ENCODE measurements around the gene LRP5.
"Not testable (repeated sequence)": the region's sequence is repeated elsewhere in the genome, so short reads cannot be mapped to it uniquely, and the experiment has no call there.

LRP5 gene

DNA sequence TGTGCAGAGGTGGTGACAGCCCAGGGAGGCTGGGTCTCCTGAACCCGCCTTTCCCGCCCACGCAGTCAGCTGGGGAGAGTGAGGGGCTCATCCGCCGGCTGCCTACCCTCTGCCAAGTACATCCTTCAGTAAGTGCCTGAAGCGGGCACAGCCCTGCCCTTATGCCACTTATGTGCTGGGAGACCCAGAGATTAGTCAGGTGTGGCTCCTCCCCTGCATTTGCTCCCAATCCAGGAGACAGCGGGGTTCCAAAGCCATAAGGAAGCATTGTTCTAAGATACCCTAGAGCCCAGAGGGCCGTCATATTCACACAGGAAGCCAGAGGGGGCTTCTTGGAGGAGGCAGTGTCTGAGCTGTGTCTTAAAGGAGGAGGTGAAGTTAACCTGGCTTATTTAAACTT lies 142.4 kb downstream of the LRP5 start:
- no peak overlapping the region for H3K4me3 ChIP-seq (ENCODE audit: low read depth, low read length)
- TF ChIP-seq, protein P1, sequence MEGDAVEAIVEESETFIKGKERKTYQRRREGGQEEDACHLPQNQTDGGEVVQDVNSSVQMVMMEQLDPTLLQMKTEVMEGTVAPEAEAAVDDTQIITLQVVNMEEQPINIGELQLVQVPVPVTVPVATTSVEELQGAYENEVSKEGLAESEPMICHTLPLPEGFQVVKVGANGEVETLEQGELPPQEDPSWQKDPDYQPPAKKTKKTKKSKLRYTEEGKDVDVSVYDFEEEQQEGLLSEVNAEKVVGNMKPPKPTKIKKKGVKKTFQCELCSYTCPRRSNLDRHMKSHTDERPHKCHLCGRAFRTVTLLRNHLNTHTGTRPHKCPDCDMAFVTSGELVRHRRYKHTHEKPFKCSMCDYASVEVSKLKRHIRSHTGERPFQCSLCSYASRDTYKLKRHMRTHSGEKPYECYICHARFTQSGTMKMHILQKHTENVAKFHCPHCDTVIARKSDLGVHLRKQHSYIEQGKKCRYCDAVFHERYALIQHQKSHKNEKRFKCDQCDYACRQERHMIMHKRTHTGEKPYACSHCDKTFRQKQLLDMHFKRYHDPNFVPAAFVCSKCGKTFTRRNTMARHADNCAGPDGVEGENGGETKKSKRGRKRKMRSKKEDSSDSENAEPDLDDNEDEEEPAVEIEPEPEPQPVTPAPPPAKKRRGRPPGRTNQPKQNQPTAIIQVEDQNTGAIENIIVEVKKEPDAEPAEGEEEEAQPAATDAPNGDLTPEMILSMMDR (IDR thresholded peaks at IDR 0.05; ENCODE audit: low read depth, low read length), result no peak
- TF ChIP-seq MYC (IDR thresholded peaks at IDR 0.05; ENCODE audit: low read depth, low read length) (no peak), POLR2A (IDR thresholded peaks at IDR 0.05; ENCODE audit: extremely low read depth, insufficient read length) (no peak)
- TF ChIP-seq, protein P2, sequence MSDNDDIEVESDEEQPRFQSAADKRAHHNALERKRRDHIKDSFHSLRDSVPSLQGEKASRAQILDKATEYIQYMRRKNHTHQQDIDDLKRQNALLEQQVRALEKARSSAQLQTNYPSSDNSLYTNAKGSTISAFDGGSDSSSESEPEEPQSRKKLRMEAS (IDR thresholded peaks at IDR 0.05; ENCODE audit: low read depth, low read length), result no peak
- DNase-seq (ENCODE audit: low read depth), result no peak

DNA sequence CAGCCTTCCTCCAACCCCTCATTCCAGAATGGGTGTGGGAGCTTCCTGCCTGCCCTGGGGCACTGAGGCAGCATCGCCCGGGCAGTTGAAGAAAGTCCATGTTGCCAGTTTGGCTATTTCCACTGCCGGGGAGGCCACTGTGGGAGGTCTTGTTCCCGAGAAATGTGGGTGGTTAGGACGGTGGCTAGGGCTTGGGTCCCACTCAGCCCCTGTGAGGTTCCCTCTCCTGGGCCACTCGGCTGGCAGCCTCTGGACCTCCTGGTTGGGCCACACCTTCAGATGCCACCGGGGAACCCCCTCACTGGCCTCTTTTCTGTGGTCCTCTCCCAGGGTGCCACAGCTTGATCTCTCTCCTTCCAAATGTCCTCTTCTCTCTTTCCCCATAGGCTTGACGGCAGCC lies 143.1 kb downstream of the LRP5 start:
- no peak overlapping the region for H3K4me3 ChIP-seq (ENCODE audit: low read depth, low read length)
- DNase-seq (ENCODE audit: low read depth), result no peak
- TF ChIP-seq POLR2A (IDR thresholded peaks at IDR 0.05; ENCODE audit: extremely low read depth, insufficient read length), result no peak
- no peak for TF ChIP-seq MYC (IDR thresholded peaks at IDR 0.05; ENCODE audit: low read depth, low read length)
- TF ChIP-seq, protein P2 (IDR thresholded peaks at IDR 0.05; ENCODE audit: low read depth, low read length), result no peak
- TF ChIP-seq, protein P1 (IDR thresholded peaks at IDR 0.05; ENCODE audit: low read depth, low read length), result no peak

DNA sequence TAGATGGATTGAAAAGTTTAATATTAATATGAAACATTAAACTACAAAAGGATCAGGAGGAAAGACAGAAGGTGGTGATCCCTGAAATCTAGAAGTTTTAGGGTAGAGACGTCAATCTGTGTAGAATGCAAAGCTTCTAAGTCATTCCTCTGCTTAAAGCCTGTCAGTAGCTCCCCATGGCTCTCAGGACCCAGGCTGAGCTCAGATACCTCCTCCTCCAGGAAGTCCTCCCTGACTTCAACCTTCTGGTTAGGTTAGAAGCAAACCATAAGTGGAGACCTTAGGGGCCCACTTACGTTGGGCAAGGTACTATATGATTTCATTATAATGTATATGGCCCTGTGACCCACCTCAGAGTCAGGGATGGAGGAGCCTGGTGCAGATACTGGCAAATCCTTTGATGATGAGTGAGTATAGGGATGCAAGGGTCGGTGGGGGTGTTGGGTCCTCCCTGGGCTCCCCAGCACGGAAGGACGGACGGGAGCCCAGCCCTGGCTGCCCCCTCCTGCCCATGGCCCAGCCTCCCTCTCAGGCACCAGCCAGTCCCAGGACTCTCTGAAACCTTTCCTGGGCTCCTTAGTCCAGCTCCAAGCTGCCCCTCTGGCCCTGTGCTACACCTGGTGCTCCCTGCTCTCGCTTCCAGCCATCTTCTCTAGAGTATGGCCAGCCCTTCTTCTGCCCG lies 145.0 kb downstream of the LRP5 start:
- TF ChIP-seq, protein P2 (IDR thresholded peaks at IDR 0.05; ENCODE audit: low read depth, low read length), result no peak
- TF ChIP-seq MYC (IDR thresholded peaks at IDR 0.05; ENCODE audit: low read depth, low read length) (no peak), POLR2A (IDR thresholded peaks at IDR 0.05; ENCODE audit: extremely low read depth, insufficient read length) (no peak)
- TF ChIP-seq, protein P1 (IDR thresholded peaks at IDR 0.05; ENCODE audit: low read depth, low read length), result no peak
- DNase-seq (ENCODE audit: low read depth), result no peak
- no peak overlapping the region for H3K4me3 ChIP-seq (ENCODE audit: low read depth, low read length)

DNA sequence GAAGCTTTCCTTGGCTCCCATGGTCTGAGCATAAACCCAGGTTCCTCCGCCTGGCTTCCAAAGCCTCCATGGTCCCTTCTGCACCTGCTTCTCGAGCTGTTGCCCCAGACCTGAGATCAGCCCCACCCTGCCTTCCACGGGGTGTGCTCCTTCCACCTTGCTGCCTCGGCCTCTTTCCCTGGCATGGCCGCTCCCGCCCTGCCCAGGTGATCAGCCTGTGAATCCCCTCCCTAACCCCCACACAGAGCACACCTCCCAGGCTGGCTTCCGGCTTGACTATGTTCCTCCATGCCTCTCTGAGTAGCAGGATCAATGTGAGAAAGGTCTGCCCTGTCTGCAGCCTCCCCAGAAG lies 145.5 kb downstream of the LRP5 start:
- no peak overlapping the region for H3K4me3 ChIP-seq (ENCODE audit: low read depth, low read length)
- TF ChIP-seq POLR2A (IDR thresholded peaks at IDR 0.05; ENCODE audit: extremely low read depth, insufficient read length) (no peak), MYC (IDR thresholded peaks at IDR 0.05; ENCODE audit: low read depth, low read length) (no peak)
- TF ChIP-seq, protein P1 (IDR thresholded peaks at IDR 0.05; ENCODE audit: low read depth, low read length), result no peak
- TF ChIP-seq, protein P2 (IDR thresholded peaks at IDR 0.05; ENCODE audit: low read depth, low read length), result no peak
- DNase-seq (ENCODE audit: low read depth), result no peak

DNA sequence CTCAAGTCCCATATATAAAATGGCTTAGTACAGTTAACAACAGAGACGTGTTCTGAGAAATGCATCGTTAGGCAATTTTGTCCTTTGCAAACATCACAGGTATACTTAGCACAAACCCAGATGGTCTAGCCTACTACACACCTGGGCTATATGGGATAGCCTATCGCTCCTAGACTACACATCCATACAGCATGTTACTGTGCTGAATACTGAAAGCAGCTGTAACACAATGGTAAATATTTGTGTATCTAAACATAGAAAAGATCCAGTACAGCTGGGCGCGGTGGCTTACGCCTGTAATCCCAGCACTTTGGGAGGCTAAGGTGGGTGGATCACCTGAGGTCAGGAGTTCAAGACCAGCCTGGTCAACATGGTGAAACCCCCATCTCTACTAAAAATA lies 145.9 kb downstream of the LRP5 start:
- not testable (repeated sequence) for H3K4me3 ChIP-seq (ENCODE audit: low read depth, low read length); DNase-seq (ENCODE audit: low read depth)

DNA sequence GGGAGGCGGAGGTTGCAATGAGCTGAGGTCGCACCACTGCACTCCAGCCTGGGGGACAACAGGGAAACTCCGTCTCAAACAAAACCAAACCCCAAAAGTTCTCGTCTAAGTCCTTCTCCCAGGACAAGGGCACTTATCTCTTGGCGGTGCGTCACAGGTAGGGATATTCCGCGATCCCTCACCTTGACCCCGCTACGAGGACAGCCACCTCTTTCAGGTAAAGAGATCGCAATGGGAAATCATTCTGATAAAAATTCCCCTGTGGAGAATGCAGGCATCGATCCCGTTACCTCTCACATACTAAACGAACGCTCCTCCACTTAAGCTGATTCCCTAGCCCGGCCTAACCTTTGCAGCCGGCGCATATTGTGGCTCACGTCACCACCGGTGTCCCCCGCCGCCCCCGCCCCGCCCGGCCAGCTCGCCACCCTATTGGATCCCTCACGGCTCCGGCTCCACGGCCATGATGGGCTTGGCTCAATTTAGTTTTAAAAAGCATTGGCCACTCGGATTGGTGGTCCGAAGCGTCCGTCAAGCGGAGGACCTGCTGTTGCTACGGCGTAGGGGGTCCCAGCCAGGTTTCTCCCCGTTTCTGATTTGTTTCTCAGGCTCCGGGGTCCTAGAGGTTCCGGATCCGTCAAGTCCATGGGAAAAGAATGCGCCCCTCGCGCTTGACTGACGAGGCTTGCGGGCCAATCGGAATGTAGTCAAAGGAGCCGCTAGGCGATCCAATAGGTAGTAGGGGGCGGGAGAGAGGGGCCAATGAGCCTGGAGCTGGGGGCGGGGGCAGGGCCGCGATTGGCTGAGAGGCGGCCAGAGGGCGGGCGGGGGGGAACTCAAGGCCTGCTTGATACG lies 147.7 kb downstream of the LRP5 start:
- peak overlapping the region; percentile 96 for H3K4me3 ChIP-seq (ENCODE audit: low read depth, low read length)
- peak; percentile 99 for DNase-seq (ENCODE audit: low read depth)
- TF ChIP-seq, protein P2 (IDR thresholded peaks at IDR 0.05; ENCODE audit: low read depth, low read length), result peak; percentile 21; the same call in 1 of the 2 replicates
- TF ChIP-seq POLR2A (IDR thresholded peaks at IDR 0.05; ENCODE audit: extremely low read depth, insufficient read length) (no peak), MYC (IDR thresholded peaks at IDR 0.05; ENCODE audit: low read depth, low read length) (no peak)
- TF ChIP-seq, protein P1 (IDR thresholded peaks at IDR 0.05; ENCODE audit: low read depth, low read length), result no peak
